Gastroesophageal sphincter (tissue), 4 donors: ENCODE results near the gene UST. TPM values are rescaled to one million over a fixed set of nuclear protein-coding genes. Genes with fewer than 3 reads are reported as not detected.

Source experiments
- ATAC-seq: fragments of 150-250 bp; one replicate; pipeline ENCODE4 v1.9.1; 2016; ENCODE audit warnings: mild to moderate bottlenecking, moderate library complexity
- H3K27ac ChIP-seq, 4 donors: fragments of 200-600 bp; sonication (generic) in 3 of 4; 1 replicate in 3 of 4; 2 replicates in 1 of 4; pipeline ENCODE4 v1.5.1; 2016 to 2019
- H3K27me3 ChIP-seq: fragments of 200-600 bp; sonication (generic); one replicate; pipeline ENCODE4 v1.5.1; 2019
- H3K36me3 ChIP-seq, 2 donors: fragments of 200-600 bp; sonication (generic); one replicate each; pipeline ENCODE4 v1.5.1; 2019; ENCODE audit warnings: control low read depth in 1 of 2
- H3K4me1 ChIP-seq, 3 donors: fragments of 200-600 bp; sonication (generic); 1 replicate in 2 of 3; 2 replicates in 1 of 3; pipeline ENCODE4 v1.5.1; 2016 to 2019; ENCODE audit warnings: control low read depth in 2 of 3
- H3K4me3 ChIP-seq, 2 donors: fragments of 200-600 bp; sonication (generic); one replicate each; pipeline ENCODE4 v1.5.1; 2019; ENCODE audit warnings: mild to moderate bottlenecking in 1 of 2, moderate library complexity in 1 of 2
- H3K9me3 ChIP-seq, 3 donors: fragments of 200-600 bp; sonication (generic); one replicate each; pipeline ENCODE4 v1.5.1; 2017 to 2019; ENCODE audit warnings: control low read depth in 2 of 3
- EP300 ChIP-seq: sonication (generic); formaldehyde crosslinking; IDR thresholded peaks from one replicate; pipeline ENCODE4 v1.6.1; 2017; ENCODE audit warnings: antibody characterized with exemption, mild to moderate bottlenecking
- POLR2A ChIP-seq, 2 donors: fragments of 450-650 bp; IDR thresholded peaks; one replicate each; pipeline ENCODE4 v1.6.1; 2017; ENCODE audit warnings: antibody characterized with exemption in 2 of 2, mild to moderate bottlenecking in 2 of 2, moderate library complexity in 1 of 2
- POLR2AphosphoS5 ChIP-seq: sonication (generic); formaldehyde crosslinking; IDR thresholded peaks from one replicate; pipeline ENCODE4 v1.6.1; 2017; ENCODE audit warnings: antibody characterized with exemption
- WGBS, 2 donors: methylation state at CpG; one replicate each; pipeline ENCODE4 v1.1.5; 2018; ENCODE audit warnings: low coverage in 1 of 2; 5-methylcytosine and 5-hydroxymethylcytosine counted together
- total RNA-seq, 4 donors: library from RNA; depleted of rRNA; stranded (reverse); fragments of >200 nt; gene quantifications; one replicate each; pipeline ENCODE4 v1.1.0, GENCODE V29; 2016
- TF ChIP-seq, protein P1 (sequence below), 4 experiments: fragments of 200-600 bp in 2 of 4; fragments of 450-650 bp in 2 of 4; sonication (generic) in 1 of 4; IDR thresholded peaks; one replicate each; pipeline ENCODE4 v1.5.1; 2017 to 2019; ENCODE audit warnings: antibody characterized with exemption in 4 of 4, mild to moderate bottlenecking in 2 of 4, moderate library complexity in 2 of 4

Gene UST
- total RNA-seq, 4 donors from 2014 or later: 17.4 to 48.1 (median 32.4) TPM

DNA sequence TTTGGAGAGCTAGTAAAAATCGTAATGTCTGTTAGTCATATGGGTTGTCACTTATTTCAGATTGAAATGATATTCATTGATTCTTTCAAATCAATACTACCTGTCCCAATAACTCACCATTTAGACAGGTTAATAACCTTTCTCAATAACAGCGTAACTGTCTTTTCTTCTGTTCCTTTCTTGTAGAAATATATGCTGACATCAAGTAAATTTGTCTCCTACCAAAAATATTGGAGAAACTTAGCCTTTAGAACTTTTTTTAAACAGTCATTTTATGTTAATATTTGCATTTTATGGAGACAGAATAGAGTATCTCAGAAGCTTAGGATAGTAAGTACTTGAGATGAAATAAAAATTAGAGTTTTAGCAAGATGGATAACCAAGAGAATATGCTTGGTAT lies 278.2 kb downstream of the UST start:
- no peak overlapping the region for H3K27ac ChIP-seq
- no peak for ATAC-seq
- peaks cover 0 to 34% of the 10 kb centered on the region in 2 donors for H3K36me3 ChIP-seq
- peaks cover 0 to 9% (median 0%) of the 10 kb centered on the region in 3 donors for H3K4me1 ChIP-seq
- no peaks in the 10 kb centered on the region for H3K27me3 ChIP-seq
- no peak for TF ChIP-seq EP300
- TF ChIP-seq, protein P1, sequence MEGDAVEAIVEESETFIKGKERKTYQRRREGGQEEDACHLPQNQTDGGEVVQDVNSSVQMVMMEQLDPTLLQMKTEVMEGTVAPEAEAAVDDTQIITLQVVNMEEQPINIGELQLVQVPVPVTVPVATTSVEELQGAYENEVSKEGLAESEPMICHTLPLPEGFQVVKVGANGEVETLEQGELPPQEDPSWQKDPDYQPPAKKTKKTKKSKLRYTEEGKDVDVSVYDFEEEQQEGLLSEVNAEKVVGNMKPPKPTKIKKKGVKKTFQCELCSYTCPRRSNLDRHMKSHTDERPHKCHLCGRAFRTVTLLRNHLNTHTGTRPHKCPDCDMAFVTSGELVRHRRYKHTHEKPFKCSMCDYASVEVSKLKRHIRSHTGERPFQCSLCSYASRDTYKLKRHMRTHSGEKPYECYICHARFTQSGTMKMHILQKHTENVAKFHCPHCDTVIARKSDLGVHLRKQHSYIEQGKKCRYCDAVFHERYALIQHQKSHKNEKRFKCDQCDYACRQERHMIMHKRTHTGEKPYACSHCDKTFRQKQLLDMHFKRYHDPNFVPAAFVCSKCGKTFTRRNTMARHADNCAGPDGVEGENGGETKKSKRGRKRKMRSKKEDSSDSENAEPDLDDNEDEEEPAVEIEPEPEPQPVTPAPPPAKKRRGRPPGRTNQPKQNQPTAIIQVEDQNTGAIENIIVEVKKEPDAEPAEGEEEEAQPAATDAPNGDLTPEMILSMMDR (IDR thresholded peaks at IDR 0.05): no peak
- no peak for TF ChIP-seq POLR2AphosphoS5
- TF ChIP-seq POLR2A (IDR thresholded peaks at IDR 0.05): no peak
- H3K9me3 ChIP-seq: no peaks in the 10 kb centered on the region
- H3K4me3 ChIP-seq: no peak overlapping the region
- 89 to 100% methylated on average over 2 of the region's 2 CpGs for WGBS, 2 donors

DNA sequence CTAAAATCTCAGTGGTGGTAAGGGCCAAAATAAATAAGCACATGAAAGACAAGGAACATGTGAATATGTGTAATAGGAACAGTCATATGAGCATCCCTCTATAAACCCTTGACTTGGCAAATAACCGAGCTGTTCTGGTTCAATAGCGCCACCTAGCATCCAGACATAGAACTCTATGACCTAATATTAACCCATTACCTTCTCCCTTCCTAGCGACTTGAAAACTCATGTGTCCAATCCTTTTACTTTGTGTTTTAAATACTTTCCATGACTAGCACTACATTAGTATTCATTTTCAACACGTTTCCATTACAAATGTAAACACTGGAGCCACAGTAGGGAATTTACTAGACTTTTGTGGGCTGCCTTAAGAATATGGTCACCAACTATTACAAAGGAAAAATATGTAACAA lies 279.7 kb downstream of the UST start:
- Histone ChIP-seq H3K4me1 (peaks cover 0 to 9% (median 0%) of the 10 kb centered on the region in 3 donors), H3K4me3 (no peak overlapping the region), H3K27me3 (no peaks in the 10 kb centered on the region), H3K27ac (no peak overlapping the region), H3K36me3 (peaks cover 0 to 20% of the 10 kb centered on the region in 2 donors), H3K9me3 (no peaks in the 10 kb centered on the region)
- TF ChIP-seq POLR2A (IDR thresholded peaks at IDR 0.05) (no peak), EP300 (no peak), POLR2AphosphoS5 (no peak)
- TF ChIP-seq, protein P1 (IDR thresholded peaks at IDR 0.05): peak; percentile 17 to 60 (median 42)
- WGBS, 2 donors: 35% methylated on average over 4 of the region's 4 CpGs
- peak; percentile 68 for ATAC-seq

DNA sequence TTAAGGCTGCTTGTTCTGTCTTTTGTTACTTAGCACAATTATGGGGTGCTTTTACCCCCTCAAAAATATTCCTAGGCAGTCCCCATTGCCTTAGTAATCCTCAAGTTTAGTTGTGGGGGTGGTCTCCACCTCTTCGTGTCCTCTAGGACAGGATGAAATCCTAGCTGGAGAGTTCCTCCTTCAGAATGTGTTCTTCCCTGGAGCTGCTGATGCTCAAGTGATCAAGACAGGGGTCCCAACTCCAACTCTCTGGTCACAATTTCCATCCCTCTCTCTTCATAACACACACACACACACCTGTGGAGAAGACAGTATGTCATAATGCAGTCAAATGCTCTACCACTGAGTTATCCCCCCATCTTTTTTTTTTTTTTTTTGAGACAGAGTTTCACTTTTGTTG lies 280.7 kb downstream of the UST start:
- Histone ChIP-seq H3K9me3 (no peaks in the 10 kb centered on the region), H3K4me3 (no peak overlapping the region), H3K36me3 (peaks cover 0 to 10% of the 10 kb centered on the region in 2 donors), H3K27me3 (no peaks in the 10 kb centered on the region), H3K4me1 (peaks cover 0 to 16% (median under 1%) of the 10 kb centered on the region in 3 donors), H3K27ac (no peak overlapping the region)
- TF ChIP-seq, protein P1 (IDR thresholded peaks at IDR 0.05): no peak
- TF ChIP-seq POLR2AphosphoS5 (no peak), POLR2A (IDR thresholded peaks at IDR 0.05) (no peak)
- ATAC-seq: no peak
- 88 to 100% methylated on average over 1 of the region's 1 CpG for WGBS, 2 donors

DNA sequence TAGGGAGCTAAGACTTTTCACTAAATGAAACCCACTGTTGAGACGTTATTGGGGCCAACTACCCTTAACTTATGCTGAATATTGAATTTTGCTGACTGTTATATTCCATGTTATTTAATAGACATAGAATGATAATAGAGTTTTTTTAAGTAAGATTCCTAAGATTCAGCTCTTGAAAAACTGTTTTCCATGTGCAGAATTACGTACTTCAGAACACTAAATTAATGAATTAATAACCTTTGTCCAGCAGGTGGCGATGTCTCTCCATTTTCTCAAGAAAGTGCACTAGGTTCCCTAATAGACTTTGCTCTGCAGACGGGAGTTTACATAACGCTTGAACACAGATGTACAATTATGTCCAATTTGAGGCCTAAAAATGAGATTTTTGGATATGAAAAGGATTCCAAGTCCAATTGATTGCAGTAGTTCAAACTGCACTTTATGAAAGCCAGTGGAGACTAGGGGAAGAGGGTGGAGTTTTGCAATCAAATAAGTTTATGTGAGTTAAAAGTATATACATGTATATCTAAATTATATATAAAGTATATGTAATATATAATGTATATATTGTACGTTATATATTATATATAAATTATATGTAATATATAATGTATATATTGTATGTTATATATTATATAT lies 282.1 kb downstream of the UST start:
- H3K4me3 ChIP-seq: no peak overlapping the region
- H3K4me1 ChIP-seq: peaks cover 0 to 29% (median 2%) of the 10 kb centered on the region in 3 donors
- H3K27ac ChIP-seq: no peak overlapping the region
- no peaks in the 10 kb centered on the region for H3K27me3 ChIP-seq
- peak; percentile 73 for ATAC-seq
- TF ChIP-seq POLR2AphosphoS5 (peak; percentile 26), POLR2A (IDR thresholded peaks at IDR 0.05) (no peak)
- TF ChIP-seq, protein P1 (IDR thresholded peaks at IDR 0.05): peak; percentile 64 to 92 (median 78)
- H3K9me3 ChIP-seq: no peaks in the 10 kb centered on the region
- 4 to 5% methylated on average over 6 of the region's 6 CpGs for WGBS, 2 donors
- no peaks in the 10 kb centered on the region for H3K36me3 ChIP-seq

DNA sequence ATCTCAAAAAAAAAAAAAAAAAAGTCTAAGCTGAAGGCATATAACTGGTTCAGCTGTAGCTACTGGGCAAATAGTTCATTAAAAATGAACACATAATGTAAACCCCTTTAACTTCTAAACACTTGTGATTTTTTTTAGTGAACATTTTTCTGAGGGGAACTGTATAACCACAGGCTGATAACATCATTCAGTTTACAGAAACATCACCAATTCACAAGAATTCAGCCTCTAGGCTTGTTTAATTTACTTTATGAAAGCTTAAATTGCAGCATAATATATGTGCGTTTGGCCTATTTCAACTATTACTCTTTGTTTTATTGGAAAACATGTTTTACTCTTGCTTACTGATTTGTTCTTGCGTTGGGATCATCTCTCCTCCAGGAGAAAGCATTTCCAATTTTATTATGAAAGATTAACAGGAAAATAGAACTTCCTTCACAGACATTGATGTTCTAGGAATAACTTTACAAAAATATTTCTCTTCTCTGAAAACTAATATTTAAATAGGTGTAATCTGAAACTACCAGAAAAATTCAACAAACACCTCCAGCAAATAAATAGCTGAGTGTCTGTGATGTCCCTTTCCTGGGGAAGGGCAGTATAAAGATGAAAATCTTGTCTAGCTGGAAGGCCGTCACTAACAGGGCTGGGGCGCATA lies 284.5 kb downstream of the UST start:
- no peak overlapping the region for H3K27ac ChIP-seq

More for the DNA sequence above, 284.5 kb downstream of the UST start:
- H3K4me3 ChIP-seq: no peak overlapping the region
- ATAC-seq: no peak
- TF ChIP-seq, protein P1 (IDR thresholded peaks at IDR 0.05): no peak
- TF ChIP-seq POLR2AphosphoS5: no peak
- no peak for TF ChIP-seq POLR2A (IDR thresholded peaks at IDR 0.05)
- no peak for TF ChIP-seq EP300
- no peaks in the 10 kb centered on the region for H3K27me3 ChIP-seq
- H3K9me3 ChIP-seq: no peaks in the 10 kb centered on the region
- 79 to 89% methylated on average over 3 to 4 of the region's 4 CpGs for WGBS, 2 donors
- no peaks in the 10 kb centered on the region for H3K36me3 ChIP-seq
- H3K4me1 ChIP-seq: peaks cover 0 to 29% (median 2%) of the 10 kb centered on the region in 3 donors
